ENCODE measurements around the gene TSEN2. TPM values are rescaled to one million over a fixed set of nuclear protein-coding genes. Genes with fewer than 3 reads are reported as not detected.

The TSEN2 gene
- total RNA-seq, 2 experiments from 2014 or later, result 19.4 to 21.4 TPM

Other genes starting within 250 kb of the TSEN2 start
- gene PPARG, start 195.4 kb upstream of the TSEN2 start, total RNA-seq, result under 1 TPM; 0.41 to 0.63 TPM
- not detected for gene MKRN2OS, start 61.0 kb downstream of the TSEN2 start, total RNA-seq
- 10 to 100 TPM; 27.8 to 28.2 TPM for gene MKRN2, start 72.6 kb downstream of the TSEN2 start, total RNA-seq
- gene RAF1, start 179.6 kb downstream of the TSEN2 start, total RNA-seq, result 10 to 100 TPM; 71.1 to 74.9 TPM